K562 (cell line): ENCODE measurements around the gene KCTD13. TPM values are rescaled to one million over a fixed set of nuclear protein-coding genes. Genes with fewer than 3 reads are reported as not detected.

ENCODE experiments used
- C11orf30 ChIP-seq: fragments of 450-650 bp; IDR thresholded peaks from 2 replicates; pipeline ENCODE4 v1.6.1; 2016; ENCODE audit warnings: low read depth, mild to moderate bottlenecking
- CCAR2 ChIP-seq: fragments of 200-400 bp; formaldehyde crosslinking; IDR thresholded peaks from 2 replicates; pipeline ENCODE4 v1.6.1; 2017; ENCODE audit warnings: mild to moderate bottlenecking, low read depth, low read length
- CCNT2 ChIP-seq: IDR thresholded peaks from 2 replicates; pipeline ENCODE4 v1.6.1; 2011; ENCODE audit warnings: borderline replicate concordance, low read depth, mild to moderate bottlenecking, moderate library complexity, mixed read lengths, low read length; ENCODE audit not compliant: insufficient read length; ENCODE audit errors: extremely low read depth
- E4F1 ChIP-seq: fragments of 250-450 bp; sonication (Bioruptor Pico); IDR thresholded peaks from 2 replicates; pipeline ENCODE4 v1.5.0; 2021; ENCODE audit warnings: mild to moderate bottlenecking, borderline replicate concordance
- EP400 ChIP-seq: fragments of 450-650 bp; IDR thresholded peaks from 2 replicates; pipeline ENCODE4 v1.6.1; 2017; ENCODE audit warnings: antibody characterized with exemption, mild to moderate bottlenecking, moderate library complexity
- FOXM1 ChIP-seq, 2 experiments: fragments of 450-650 bp in 1 of 2; sonication (generic) in 1 of 2; formaldehyde crosslinking in 1 of 2; IDR thresholded peaks; 2 replicates each; pipeline versions ENCODE4 v1.6.1 to v1.9.0; 2017 to 2022; ENCODE audit warnings: low read depth in 2 of 2, mild to moderate bottlenecking in 2 of 2, missing genetic modification reagents in 1 of 2, moderate library complexity in 1 of 2
- GATAD2A ChIP-seq: fragments of 450-650 bp; IDR thresholded peaks from 2 replicates; pipeline ENCODE4 v1.6.1; 2017
- HLTF ChIP-seq: fragments of 450-650 bp; IDR thresholded peaks from 2 replicates; pipeline ENCODE4 v1.6.1; 2016
- HNRNPK ChIP-seq: fragments of 200-400 bp; formaldehyde crosslinking; IDR thresholded peaks from one replicate; pipeline ENCODE4 v1.6.1; 2018; ENCODE audit warnings: mild to moderate bottlenecking, low read depth, low read length; ENCODE audit not compliant: poor library complexity, severe bottlenecking
- KLF13 ChIP-seq: fragments of 450-650 bp; IDR thresholded peaks from 2 replicates; pipeline ENCODE4 v1.6.1; 2016; ENCODE audit warnings: missing genetic modification characterization, low read depth, mild to moderate bottlenecking, missing compliant biosample characterization, moderate library complexity, borderline replicate concordance
- LARP7 ChIP-seq: fragments of 450-650 bp; IDR thresholded peaks from 2 replicates; pipeline ENCODE4 v1.6.1; 2016
- MXI1 ChIP-seq: IDR thresholded peaks from 2 replicates; pipeline ENCODE4 v1.6.1; 2011; ENCODE audit warnings: low read depth, mild to moderate bottlenecking, improper control_type of control experiment, low read length
- PHF8 ChIP-seq: fragments of 200-600 bp; sonication (generic); IDR thresholded peaks from 2 replicates; pipeline ENCODE4 v1.6.1; 2012; ENCODE audit warnings: mixed run types, mild to moderate bottlenecking, inconsistent platforms, low read length, moderate library complexity, borderline replicate concordance
- PTTG1 ChIP-seq: fragments of 450-650 bp; IDR thresholded peaks from 2 replicates; pipeline ENCODE4 v1.6.1; 2016; ENCODE audit warnings: low read depth, mild to moderate bottlenecking, missing genetic modification characterization, missing compliant biosample characterization
- RB1 ChIP-seq: fragments of 450-650 bp; IDR thresholded peaks from 2 replicates; pipeline ENCODE4 v1.6.1; 2017; ENCODE audit warnings: low read depth, mild to moderate bottlenecking
- SMARCE1 ChIP-seq: fragments of 450-650 bp; IDR thresholded peaks from 2 replicates; pipeline ENCODE4 v1.7.1; 2016; ENCODE audit warnings: mild to moderate bottlenecking
- SNRNP70 ChIP-seq: fragments of 200-400 bp; formaldehyde crosslinking; optimal IDR thresholded peaks from 2 replicates; pipeline ENCODE3; 2017; ENCODE audit warnings: low read depth, low read length
- STAG1 ChIP-seq: sonication (generic); formaldehyde crosslinking; IDR thresholded peaks from 2 replicates; pipeline ENCODE4 v1.5.0; 2020; ENCODE audit warnings: missing genetic modification reagents, borderline replicate concordance
- TCF3 ChIP-seq: sonication (generic); formaldehyde crosslinking; IDR thresholded peaks from 2 replicates; pipeline ENCODE4 v1.4.0; 2020; ENCODE audit warnings: mild to moderate bottlenecking, missing genetic modification reagents
- THAP7 ChIP-seq: fragments of 250-450 bp; sonication (Bioruptor Pico); IDR thresholded peaks from 2 replicates; pipeline ENCODE4 v1.5.0; 2021
- TRIM28 ChIP-seq: fragments of 450-650 bp; IDR thresholded peaks from 2 replicates; pipeline ENCODE4 v1.6.1; 2017
- ZFP91 ChIP-seq: sonication (generic); formaldehyde crosslinking; IDR thresholded peaks from 2 replicates; pipeline ENCODE4 v1.8.0; 2022; ENCODE audit warnings: mild to moderate bottlenecking, missing genetic modification reagents
- ZNF41 ChIP-seq: fragments of 250-450 bp; sonication (Bioruptor Pico); conservative IDR thresholded peaks from 2 replicates; pipeline ENCODE4 v1.4.0; 2020; ENCODE audit warnings: mild to moderate bottlenecking
- ZNF707 ChIP-seq: fragments of 250-450 bp; sonication (Bioruptor Pico); conservative IDR thresholded peaks from 2 replicates; pipeline ENCODE4 v1.8.0; 2022; ENCODE audit warnings: inconsistent platforms, mild to moderate bottlenecking, moderate library complexity
- polyA plus RNA-seq, 8 experiments: library from polyadenylated mRNA; depleted of rRNA in 4 of 8; stranded (reverse) in 5 of 8; unstranded in 3 of 8; fragments of >200 nt; fragmentation: Nextera tagmentation in 2 of 8; fragmentation: Illumina TruSeq in 1 of 8; extraction: Ambion mirVana in 2 of 8; extraction: Trizol in 1 of 8; gene quantifications; 2 replicates each; pipeline versions ENCODE4 v1.2.1 to v1.2.3, GENCODE V29; 2011 to 2014; ENCODE audit warnings: inconsistent platforms in 1 of 8, missing spikeins in 1 of 8
- total RNA-seq, 7 experiments: library from RNA; depleted of rRNA in 6 of 7; stranded (reverse); fragments of >200 nt in 6 of 7; fragmentation: Illumina TruSeq in 2 of 7; extraction: Trizol in 2 of 7; gene quantifications; 2 replicates each; pipeline versions ENCODE4 v1.2.1 to v1.2.3, GENCODE V29; 2011 to 2021; ENCODE audit warnings: low replicate concordance in 1 of 7

Gene KCTD13
- total and polyA plus RNA-seq, 9 of the 15 experiments (the other 6 are each of a cell fraction or from before 2014, with no cell fraction given), result 1.0 to 20.6 (median 9.8) TPM

GRCh38 chr16:29925781-29926710 is at the start of gene KCTD13 (continued):
- TF ChIP-seq EP400 (peak; percentile 69; the same call in 1 of the 2 replicates), THAP7 (CRISPR knock-in tag) (no peak), CCAR2 (no peak), TRIM28 (no peak), SMARCE1 (no peak; the same call in 1 of the 2 replicates), PHF8 (peak; percentile 96; the same call in 1 of the 2 replicates), RB1 (peak; percentile 95), STAG1 (CRISPR knock-in tag) (0 out of 2 replicates have a peak, but pooled peaks have one; percentile 17), GATAD2A (no peak; the same call in 1 of the 2 replicates), LARP7 (no peak), C11orf30 (no peak), MXI1 (no peak), FOXM1 (IDR thresholded peaks at IDR 0.05; ENCODE audit: low read depth) (no peak), FOXM1 (CRISPR knock-in tag; IDR thresholded peaks at IDR 0.05; ENCODE audit: low read depth) (no peak; the same call in 1 of the 2 replicates), KLF13 (tag) (peak; percentile 83; the same call in 1 of the 2 replicates), ZFP91 (CRISPR knock-in tag) (no peak), PTTG1 (tag) (no peak), HLTF (no peak; the same call in 1 of the 2 replicates), TCF3 (no peak; the same call in 1 of the 2 replicates), ZNF707 (CRISPR knock-in tag) (no peak), CCNT2 (peak; percentile 80), SNRNP70 (peak; percentile 63), ZNF41 (CRISPR knock-in tag) (no peak), E4F1 (no peak), HNRNPK (no peak)
